ENCODE results near the gene TMEM97. TPM values are rescaled to one million over a fixed set of nuclear protein-coding genes. Genes with fewer than 3 reads are reported as not detected.

TMEM97 gene
- total and polyA plus RNA-seq, 8 donors = 27.0 to 69.3 (median 45.0) TPM

- no peak for ATAC-seq
- peaks cover 4 to 24% of the 10 kb centered on the region in 2 donors for H3K4me1 ChIP-seq
- TF ChIP-seq, protein P1, sequence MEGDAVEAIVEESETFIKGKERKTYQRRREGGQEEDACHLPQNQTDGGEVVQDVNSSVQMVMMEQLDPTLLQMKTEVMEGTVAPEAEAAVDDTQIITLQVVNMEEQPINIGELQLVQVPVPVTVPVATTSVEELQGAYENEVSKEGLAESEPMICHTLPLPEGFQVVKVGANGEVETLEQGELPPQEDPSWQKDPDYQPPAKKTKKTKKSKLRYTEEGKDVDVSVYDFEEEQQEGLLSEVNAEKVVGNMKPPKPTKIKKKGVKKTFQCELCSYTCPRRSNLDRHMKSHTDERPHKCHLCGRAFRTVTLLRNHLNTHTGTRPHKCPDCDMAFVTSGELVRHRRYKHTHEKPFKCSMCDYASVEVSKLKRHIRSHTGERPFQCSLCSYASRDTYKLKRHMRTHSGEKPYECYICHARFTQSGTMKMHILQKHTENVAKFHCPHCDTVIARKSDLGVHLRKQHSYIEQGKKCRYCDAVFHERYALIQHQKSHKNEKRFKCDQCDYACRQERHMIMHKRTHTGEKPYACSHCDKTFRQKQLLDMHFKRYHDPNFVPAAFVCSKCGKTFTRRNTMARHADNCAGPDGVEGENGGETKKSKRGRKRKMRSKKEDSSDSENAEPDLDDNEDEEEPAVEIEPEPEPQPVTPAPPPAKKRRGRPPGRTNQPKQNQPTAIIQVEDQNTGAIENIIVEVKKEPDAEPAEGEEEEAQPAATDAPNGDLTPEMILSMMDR (IDR thresholded peaks at IDR 0.05) = no peak
- no peaks in the 10 kb centered on the region for H3K36me3 ChIP-seq
- DNase-seq = no peak
- no peak overlapping the region for H3K4me3 ChIP-seq
- intact Hi-C loops (cut with DNase I) = no loop called here
- H3K9me3 ChIP-seq = no peaks in the 10 kb centered on the region
- no peak overlapping the region for H3K27ac ChIP-seq
- H3K27me3 ChIP-seq = no peaks in the 10 kb centered on the region
Measured at GRCh38 chr17:28315846-28316705, 2.9 kb upstream of the TMEM97 start.

DNA sequence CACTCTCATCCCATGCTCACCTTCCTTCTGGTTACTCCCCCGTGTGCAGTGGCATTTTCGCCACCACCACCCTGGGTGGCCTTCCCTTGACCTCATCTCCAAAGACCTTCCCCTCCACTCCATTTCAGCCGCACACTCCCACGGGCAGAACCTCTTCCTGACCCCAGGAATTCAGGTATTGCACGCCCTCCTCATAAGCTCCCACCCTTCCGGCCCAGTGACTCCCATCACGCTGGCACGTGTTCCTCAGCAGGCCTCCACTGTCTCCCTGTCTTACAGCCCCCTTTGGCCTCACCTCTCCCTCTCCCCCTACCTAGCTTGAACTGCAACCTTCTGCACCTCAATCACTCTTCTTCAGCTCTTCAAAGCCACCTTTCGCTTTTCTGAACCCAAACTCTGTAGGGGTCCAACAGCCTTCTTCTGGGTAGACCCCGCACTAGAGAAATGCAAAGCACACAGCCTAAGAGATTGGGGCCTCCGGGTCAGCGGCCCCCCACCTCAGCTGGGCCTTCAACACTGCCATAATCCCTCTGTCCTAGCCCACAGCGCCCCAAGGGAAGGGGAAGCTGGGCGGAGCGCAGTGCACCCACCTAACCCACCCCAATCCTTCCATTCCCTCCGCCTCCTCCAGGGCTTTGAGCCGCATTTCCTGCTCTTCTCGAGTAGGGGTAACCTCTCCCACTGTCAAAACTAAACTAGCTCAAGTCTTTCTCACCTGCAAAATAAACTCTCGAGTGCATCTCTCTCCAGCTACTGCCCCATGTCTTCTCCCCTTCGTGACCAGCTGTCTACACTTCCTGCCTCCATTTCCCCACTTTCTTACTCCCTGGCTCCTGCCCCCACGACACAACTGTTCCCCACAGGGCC lies 1.7 kb upstream of the TMEM97 start:
- H3K27ac ChIP-seq = no peak overlapping the region
- no peaks in the 10 kb centered on the region for H3K9me3 ChIP-seq
- TF ChIP-seq, protein P1 (IDR thresholded peaks at IDR 0.05) = no peak
- DNase-seq (no peak), ATAC-seq (no peak)
- H3K27me3 ChIP-seq = no peaks in the 10 kb centered on the region
- H3K4me1 ChIP-seq = peaks cover 4 to 24% of the 10 kb centered on the region in 2 donors
- no peaks in the 10 kb centered on the region for H3K36me3 ChIP-seq
- intact Hi-C loops (cut with DNase I) = no loop called here
- peak overlapping the region in 1 of 2 donors; percentile 67 for H3K4me3 ChIP-seq

DNA sequence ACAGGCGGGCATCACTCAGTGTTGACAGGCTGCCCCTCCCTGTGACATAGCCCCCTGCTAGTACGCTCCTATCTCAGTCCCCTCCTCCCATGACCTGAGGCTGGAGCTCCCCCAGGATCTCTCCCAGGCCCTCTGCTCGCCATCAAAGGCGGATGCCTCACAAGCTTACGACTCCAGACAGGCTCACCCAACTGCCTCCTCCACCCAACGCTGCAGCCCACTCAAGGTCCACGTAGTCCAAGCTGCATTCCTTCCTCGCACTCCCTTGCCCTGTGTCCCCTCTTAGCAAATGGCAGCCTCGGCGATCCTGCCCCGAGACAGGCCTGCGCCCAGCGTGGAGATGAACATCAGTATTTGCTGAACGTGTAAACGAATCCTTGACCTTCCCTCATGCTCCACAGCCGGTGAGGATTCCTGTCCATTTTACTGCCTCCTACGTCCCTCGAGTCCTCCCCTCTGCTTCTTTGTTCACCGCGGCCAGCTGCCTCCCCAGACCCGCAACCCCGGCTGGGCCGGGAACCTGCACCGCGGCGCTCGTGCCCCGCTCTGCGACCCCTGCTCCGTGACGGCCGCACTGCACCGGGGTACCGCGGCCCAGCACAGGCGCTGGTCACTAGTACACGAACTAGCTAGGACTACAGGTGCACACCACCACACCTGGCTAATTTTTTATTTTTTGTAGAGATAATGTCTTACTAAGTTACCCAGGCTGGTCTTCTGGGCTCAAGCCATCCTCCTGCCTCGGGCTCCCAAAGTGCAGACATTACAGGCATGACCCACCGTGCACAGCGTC lies 838 bp upstream of the TMEM97 start:
- intact Hi-C loops (cut with DNase I) = no loop called here
- Histone ChIP-seq H3K27me3 (no peaks in the 10 kb centered on the region), H3K36me3 (no peaks in the 10 kb centered on the region), H3K27ac (peak overlapping the region; percentile 30 to 62), H3K9me3 (no peaks in the 10 kb centered on the region), H3K4me1 (peaks cover 4 to 24% of the 10 kb centered on the region in 2 donors), H3K4me3 (peak overlapping the region; percentile 65 to 67)
- DNase-seq = no peak
- peak; percentile 4 for ATAC-seq
- TF ChIP-seq, protein P1 (IDR thresholded peaks at IDR 0.05) = no peak

DNA sequence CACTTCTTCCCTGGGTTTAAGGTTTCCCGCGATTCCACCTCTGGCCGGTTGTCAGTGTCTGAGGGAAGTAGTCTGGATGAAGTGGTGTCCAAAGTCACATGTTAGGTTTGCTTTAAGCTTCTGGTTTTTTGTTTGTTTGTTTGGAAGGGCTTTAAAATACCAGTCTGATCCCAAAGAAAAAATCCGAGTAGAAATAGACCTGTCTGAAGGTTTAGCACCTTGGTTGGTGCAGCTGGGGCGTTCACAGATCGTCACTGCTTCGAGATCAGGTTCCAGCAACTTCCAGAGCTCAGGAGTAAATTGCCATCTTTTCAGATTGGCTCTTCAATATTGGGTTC lies 567 bp downstream of the TMEM97 start:
- no peaks in the 10 kb centered on the region for H3K9me3 ChIP-seq
- H3K4me1 ChIP-seq = peaks cover 4 to 33% of the 10 kb centered on the region in 2 donors
- peak; percentile 9 for ATAC-seq
- intact Hi-C loops (cut with DNase I) = no loop called here
- H3K27ac ChIP-seq = peak overlapping the region; percentile 30 to 62
- no peak for DNase-seq
- H3K4me3 ChIP-seq = peak overlapping the region; percentile 65 to 67
- TF ChIP-seq, protein P1 (IDR thresholded peaks at IDR 0.05) = no peak
- H3K36me3 ChIP-seq = no peaks in the 10 kb centered on the region
- no peaks in the 10 kb centered on the region for H3K27me3 ChIP-seq

Measured in left lung (tissue), 10 donors.